ENCODE results near the gene CDC42EP4.

Gene CDC42EP4

GRCh38 chr17:73338050-73338521 is 26.3 kb upstream of the CDC42EP4 start:
- Histone ChIP-seq H3K27ac (no peak overlapping the region), H3K9ac (no peak overlapping the region), H3K4me2 (ENCODE audit: low read length) (no peak overlapping the region), H3K4me1 (no peaks in the 10 kb centered on the region), H3K9me3 (ENCODE audit: control insufficient read depth, low read length) (no peaks in the 10 kb centered on the region), H2AFZ (no peak overlapping the region), H3K36me3 (ENCODE audit: control insufficient read depth, insufficient read depth, low read length) (no peaks in the 10 kb centered on the region), H3K4me3 (ENCODE audit: low read depth, low read length) (no peak overlapping the region), H3K79me2 (no peaks in the 10 kb centered on the region), H3K27me3 (ENCODE audit: control insufficient read depth, insufficient read depth, low read length) (no peaks in the 10 kb centered on the region)
- TF ChIP-seq, protein P1, sequence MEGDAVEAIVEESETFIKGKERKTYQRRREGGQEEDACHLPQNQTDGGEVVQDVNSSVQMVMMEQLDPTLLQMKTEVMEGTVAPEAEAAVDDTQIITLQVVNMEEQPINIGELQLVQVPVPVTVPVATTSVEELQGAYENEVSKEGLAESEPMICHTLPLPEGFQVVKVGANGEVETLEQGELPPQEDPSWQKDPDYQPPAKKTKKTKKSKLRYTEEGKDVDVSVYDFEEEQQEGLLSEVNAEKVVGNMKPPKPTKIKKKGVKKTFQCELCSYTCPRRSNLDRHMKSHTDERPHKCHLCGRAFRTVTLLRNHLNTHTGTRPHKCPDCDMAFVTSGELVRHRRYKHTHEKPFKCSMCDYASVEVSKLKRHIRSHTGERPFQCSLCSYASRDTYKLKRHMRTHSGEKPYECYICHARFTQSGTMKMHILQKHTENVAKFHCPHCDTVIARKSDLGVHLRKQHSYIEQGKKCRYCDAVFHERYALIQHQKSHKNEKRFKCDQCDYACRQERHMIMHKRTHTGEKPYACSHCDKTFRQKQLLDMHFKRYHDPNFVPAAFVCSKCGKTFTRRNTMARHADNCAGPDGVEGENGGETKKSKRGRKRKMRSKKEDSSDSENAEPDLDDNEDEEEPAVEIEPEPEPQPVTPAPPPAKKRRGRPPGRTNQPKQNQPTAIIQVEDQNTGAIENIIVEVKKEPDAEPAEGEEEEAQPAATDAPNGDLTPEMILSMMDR (IDR thresholded peaks at IDR 0.05), result no peak

GRCh38 chr17:73337330-73337710 is 25.5 kb upstream of the CDC42EP4 start:
- no peak overlapping the region for H2AFZ ChIP-seq
- H3K9me3 ChIP-seq (ENCODE audit: control insufficient read depth, low read length), result no peaks in the 10 kb centered on the region
- H3K9ac ChIP-seq, result no peak overlapping the region
- no peak overlapping the region for H3K4me3 ChIP-seq (ENCODE audit: low read depth, low read length)
- no peak overlapping the region for H3K4me2 ChIP-seq (ENCODE audit: low read length)
- no peak overlapping the region for H3K27ac ChIP-seq
- TF ChIP-seq, protein P1 (IDR thresholded peaks at IDR 0.05), result no peak
- no peaks in the 10 kb centered on the region for H3K27me3 ChIP-seq (ENCODE audit: control insufficient read depth, insufficient read depth, low read length)
- no peaks in the 10 kb centered on the region for H3K4me1 ChIP-seq
- no peaks in the 10 kb centered on the region for H3K36me3 ChIP-seq (ENCODE audit: control insufficient read depth, insufficient read depth, low read length)
- H3K79me2 ChIP-seq, result no peaks in the 10 kb centered on the region

DNA sequence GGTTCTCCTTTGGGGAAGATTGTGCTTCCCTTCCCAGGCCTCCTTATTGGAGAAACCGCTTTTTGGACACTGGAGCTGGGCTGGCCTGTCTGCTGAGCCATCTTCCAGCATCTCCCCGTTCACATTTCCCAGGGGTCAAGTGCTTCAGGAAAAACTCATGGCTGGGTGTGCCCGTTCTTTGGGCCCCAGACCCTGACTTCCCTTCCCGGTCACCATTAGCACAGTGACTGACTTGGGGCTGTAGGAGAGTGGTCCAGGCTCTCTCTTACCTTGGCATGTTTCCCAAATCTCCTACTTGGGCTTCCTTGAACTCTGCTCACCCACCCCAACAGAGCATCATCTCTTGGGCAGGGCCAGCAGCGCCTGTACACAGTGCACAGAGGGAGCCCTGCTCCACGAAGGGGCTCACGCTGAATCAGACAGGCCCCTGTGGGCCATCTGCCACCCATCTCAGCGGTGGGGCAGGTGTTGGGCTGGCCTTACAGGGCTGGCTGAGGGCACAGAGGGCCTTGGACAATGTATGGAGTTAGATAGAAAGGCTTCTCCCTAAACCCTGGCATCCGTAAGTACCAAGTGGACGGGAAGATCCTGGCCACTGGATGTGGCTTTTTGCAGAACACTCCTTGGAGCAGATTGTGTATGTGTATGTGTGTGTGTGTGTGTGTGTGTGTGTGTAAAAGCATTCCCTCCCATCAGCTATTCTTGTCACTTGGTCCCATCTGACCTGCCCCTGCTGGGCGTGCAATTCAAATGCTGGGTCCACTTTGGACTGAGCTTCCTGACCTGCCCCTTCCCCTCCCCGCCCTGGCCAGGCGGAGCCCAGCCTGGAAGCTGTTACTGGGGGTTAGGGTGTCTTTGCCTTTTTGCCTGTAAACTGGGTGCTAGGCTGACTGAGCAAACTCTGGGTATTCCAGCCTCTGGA is 24.9 kb upstream of the CDC42EP4 start:
- no peak overlapping the region for H3K4me2 ChIP-seq (ENCODE audit: low read length)
- no peak overlapping the region for H2AFZ ChIP-seq
- no peaks in the 10 kb centered on the region for H3K27me3 ChIP-seq (ENCODE audit: control insufficient read depth, insufficient read depth, low read length)
- H3K9ac ChIP-seq, result no peak overlapping the region
- H3K27ac ChIP-seq, result no peak overlapping the region
- TF ChIP-seq, protein P1 (IDR thresholded peaks at IDR 0.05), result no peak
- no peaks in the 10 kb centered on the region for H3K79me2 ChIP-seq
- H3K9me3 ChIP-seq (ENCODE audit: control insufficient read depth, low read length), result no peaks in the 10 kb centered on the region
- no peaks in the 10 kb centered on the region for H3K4me1 ChIP-seq
- no peak overlapping the region for H3K4me3 ChIP-seq (ENCODE audit: low read depth, low read length)
- no peaks in the 10 kb centered on the region for H3K36me3 ChIP-seq (ENCODE audit: control insufficient read depth, insufficient read depth, low read length)

- Histone ChIP-seq H2AFZ (no peak overlapping the region), H3K27ac (no peak overlapping the region), H3K79me2 (no peaks in the 10 kb centered on the region), H3K4me1 (no peaks in the 10 kb centered on the region), H3K27me3 (ENCODE audit: control insufficient read depth, insufficient read depth, low read length) (no peaks in the 10 kb centered on the region), H3K9ac (no peak overlapping the region), H3K4me2 (ENCODE audit: low read length) (no peak overlapping the region), H3K36me3 (ENCODE audit: control insufficient read depth, insufficient read depth, low read length) (no peaks in the 10 kb centered on the region), H3K9me3 (ENCODE audit: control insufficient read depth, low read length) (no peaks in the 10 kb centered on the region), H3K4me3 (ENCODE audit: low read depth, low read length) (no peak overlapping the region)
- TF ChIP-seq, protein P1 (IDR thresholded peaks at IDR 0.05), result no peak
These were observed 24.0 kb upstream of the CDC42EP4 start for GRCh38 chr17:73335591-73336407.
